ENCODE results near the gene FMN2.

The FMN2 gene

DNA sequence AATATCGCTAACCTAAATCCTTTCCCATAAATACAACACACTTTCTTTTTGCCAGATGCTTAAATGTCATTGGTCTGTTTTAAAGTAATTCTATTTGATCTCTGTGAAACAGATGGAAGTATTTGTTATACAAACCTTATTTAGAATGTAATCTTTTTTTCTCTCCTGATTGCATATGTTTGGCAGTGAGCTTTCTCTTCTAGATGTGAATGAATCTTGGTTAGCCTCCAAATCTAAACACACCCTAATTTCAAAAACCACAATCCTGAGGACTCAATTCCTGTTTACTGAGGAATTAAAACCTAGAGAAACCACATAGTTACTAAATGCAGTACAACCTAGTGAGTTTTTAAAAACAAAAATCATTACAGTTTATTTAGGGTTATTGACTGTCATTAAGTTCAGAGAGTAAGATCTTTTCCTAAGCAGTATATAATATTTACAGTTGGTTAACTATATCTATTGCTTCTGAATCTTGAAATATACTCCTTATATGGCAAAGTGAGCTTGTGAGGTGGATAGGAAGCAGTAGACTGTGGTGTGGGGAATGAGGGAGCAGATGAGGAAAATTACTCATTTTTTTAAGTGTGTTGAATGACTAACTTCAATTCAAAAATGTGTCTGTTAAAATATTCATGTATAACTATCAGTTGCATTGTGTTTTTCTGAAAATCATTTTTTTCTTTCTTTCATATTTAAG, 218.7 kb downstream of the FMN2 start:
- Histone ChIP-seq H2BK120ac (ENCODE audit: low read depth, low read length) (no peak overlapping the region), H3K4me1 (ENCODE audit: control insufficient read depth, low read depth, low read length) (no peaks in the 10 kb centered on the region), H3K4me2 (ENCODE audit: low read length) (no peak overlapping the region), H3K4me3 (ENCODE audit: low read length) (no peak overlapping the region), H2BK5ac (ENCODE audit: low read length) (no peak overlapping the region), H3K79me2 (ENCODE audit: control insufficient read depth, insufficient read depth, low read length) (no peaks in the 10 kb centered on the region), H3K18ac (ENCODE audit: low read length) (no peak overlapping the region), H3K79me1 (ENCODE audit: low read length) (no peaks in the 10 kb centered on the region), H3K23ac (ENCODE audit: low read length) (no peak overlapping the region), H3K36me3 (ENCODE audit: control insufficient read depth, insufficient read depth, low read length) (no peaks in the 10 kb centered on the region), H3K9ac (ENCODE audit: low read length) (no peak overlapping the region), H3K56ac (ENCODE audit: low read length) (no peak overlapping the region), H3K27me3 (ENCODE audit: insufficient read depth, low read length, poor library complexity) (no peaks in the 10 kb centered on the region), H3K4ac (ENCODE audit: low read depth, low read length) (no peak overlapping the region), H2AK5ac (ENCODE audit: low read length) (no peak overlapping the region), H2BK15ac (replicated peaks; ENCODE audit: low read depth) (no peak overlapping the region), H4K5ac (ENCODE audit: low read length) (no peak overlapping the region), H3K27ac (ENCODE audit: low read depth, low read length) (no peak overlapping the region), H4K8ac (ENCODE audit: low read depth, low read length) (no peak overlapping the region)
- 100% methylated on average over 1 of the region's 1 CpG for WGBS (ENCODE audit: extremely low coverage, insufficient coverage, low lambda C conversion rate)
- no peak for DNase-seq

DNA sequence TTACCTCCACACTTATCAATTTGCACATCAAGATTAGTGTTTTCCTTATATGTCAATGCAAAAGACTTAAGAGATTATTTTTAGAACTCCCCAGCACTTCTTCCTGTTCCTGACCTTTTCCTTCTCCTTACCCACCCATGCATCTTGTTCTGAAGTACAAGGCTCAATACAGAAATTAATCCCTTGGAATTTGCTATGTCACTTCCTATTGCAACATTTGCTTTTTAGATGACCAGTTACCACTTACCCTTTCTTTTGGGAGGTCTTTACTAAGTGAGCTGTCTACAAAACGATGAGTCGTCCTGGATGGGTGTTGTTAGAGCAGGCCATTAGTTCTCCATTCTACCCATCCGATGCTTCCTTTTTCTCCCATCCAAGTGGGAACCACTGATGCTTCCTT, 221.2 kb downstream of the FMN2 start:
- H3K79me1 ChIP-seq (ENCODE audit: low read length) = no peaks in the 10 kb centered on the region
- H2BK120ac ChIP-seq (ENCODE audit: low read depth, low read length) = no peak overlapping the region
- H2AK5ac ChIP-seq (ENCODE audit: low read length) = no peak overlapping the region
- no peak overlapping the region for H2BK15ac ChIP-seq (replicated peaks; ENCODE audit: low read depth)
- H3K9ac ChIP-seq (ENCODE audit: low read length) = no peak overlapping the region
- no peak overlapping the region for H3K23ac ChIP-seq (ENCODE audit: low read length)
- no peaks in the 10 kb centered on the region for H3K36me3 ChIP-seq (ENCODE audit: control insufficient read depth, insufficient read depth, low read length)
- H3K27me3 ChIP-seq (ENCODE audit: insufficient read depth, low read length, poor library complexity) = no peaks in the 10 kb centered on the region
- H3K27ac ChIP-seq (ENCODE audit: low read depth, low read length) = no peak overlapping the region
- no peak overlapping the region for H4K5ac ChIP-seq (ENCODE audit: low read length)
- no CpG with 5 or more reads among the region's 3 CpGs for WGBS (ENCODE audit: extremely low coverage, insufficient coverage, low lambda C conversion rate)
- H4K8ac ChIP-seq (ENCODE audit: low read depth, low read length) = no peak overlapping the region
- no peaks in the 10 kb centered on the region for H3K79me2 ChIP-seq (ENCODE audit: control insufficient read depth, insufficient read depth, low read length)
- H3K4ac ChIP-seq (ENCODE audit: low read depth, low read length) = no peak overlapping the region
- H3K18ac ChIP-seq (ENCODE audit: low read length) = no peak overlapping the region
- H3K4me2 ChIP-seq (ENCODE audit: low read length) = no peak overlapping the region
- no peak overlapping the region for H3K56ac ChIP-seq (ENCODE audit: low read length)
- peak; percentile 81 for DNase-seq
- no peaks in the 10 kb centered on the region for H3K4me1 ChIP-seq (ENCODE audit: control insufficient read depth, low read depth, low read length)
- no peak overlapping the region for H2BK5ac ChIP-seq (ENCODE audit: low read length)
- no peak overlapping the region for H3K4me3 ChIP-seq (ENCODE audit: low read length)

DNA sequence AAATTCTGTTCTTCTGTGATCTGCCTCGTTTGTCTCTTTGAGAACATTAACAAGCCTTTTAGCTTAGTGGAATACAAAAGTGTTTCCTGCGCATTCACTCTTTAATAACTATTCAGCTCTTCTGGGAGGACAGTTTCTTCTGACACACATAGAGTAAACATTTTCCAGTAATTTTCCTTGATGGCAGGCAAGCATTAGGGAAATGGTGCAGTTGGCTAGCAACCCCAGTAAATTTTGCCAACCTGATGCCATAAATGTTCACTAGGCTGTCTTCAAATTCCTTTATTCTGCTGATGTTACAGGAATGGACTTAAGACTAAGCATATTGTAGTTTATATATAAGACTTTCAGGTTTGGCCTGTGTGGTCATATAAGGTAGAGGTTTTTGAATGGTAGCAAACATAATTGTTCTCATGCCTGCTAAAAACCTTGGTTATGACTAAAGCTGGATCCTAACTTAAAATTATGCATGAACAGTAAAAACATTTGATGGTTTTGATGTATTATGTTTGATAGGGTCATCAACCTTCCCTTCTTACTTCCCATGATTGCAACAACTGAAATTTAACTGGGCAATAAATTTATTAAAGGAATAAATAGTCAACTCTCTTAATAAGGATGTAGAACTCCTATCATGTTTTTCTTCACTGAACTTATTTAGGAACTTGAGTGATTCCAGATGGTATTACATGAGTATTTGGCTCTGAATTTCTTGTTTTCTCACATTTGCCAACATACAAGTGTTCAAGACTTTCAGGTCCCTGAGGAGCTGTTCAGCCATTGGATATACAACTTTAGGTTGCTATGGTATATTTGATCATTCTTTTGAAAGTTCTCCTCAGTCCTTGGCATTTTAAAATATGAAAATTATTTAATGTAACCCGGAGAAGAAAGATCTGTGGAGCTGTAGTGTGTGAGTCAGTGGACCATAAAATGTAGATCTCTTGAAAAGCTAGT, 223.4 kb downstream of the FMN2 start:
- Histone ChIP-seq H3K79me1 (ENCODE audit: low read length) (no peaks in the 10 kb centered on the region), H3K9ac (ENCODE audit: low read length) (no peak overlapping the region), H4K5ac (ENCODE audit: low read length) (no peak overlapping the region), H3K27me3 (ENCODE audit: insufficient read depth, low read length, poor library complexity) (no peaks in the 10 kb centered on the region), H3K56ac (ENCODE audit: low read length) (no peak overlapping the region), H2AK5ac (ENCODE audit: low read length) (no peak overlapping the region), H4K8ac (ENCODE audit: low read depth, low read length) (no peak overlapping the region), H3K4me2 (ENCODE audit: low read length) (no peak overlapping the region), H3K4me1 (ENCODE audit: control insufficient read depth, low read depth, low read length) (no peaks in the 10 kb centered on the region), H3K4me3 (ENCODE audit: low read length) (no peak overlapping the region), H2BK15ac (replicated peaks; ENCODE audit: low read depth) (no peak overlapping the region), H3K23ac (ENCODE audit: low read length) (no peak overlapping the region), H3K18ac (ENCODE audit: low read length) (no peak overlapping the region), H3K27ac (ENCODE audit: low read depth, low read length) (no peak overlapping the region), H3K4ac (ENCODE audit: low read depth, low read length) (no peak overlapping the region), H2BK5ac (ENCODE audit: low read length) (no peak overlapping the region), H2BK120ac (ENCODE audit: low read depth, low read length) (no peak overlapping the region), H3K36me3 (ENCODE audit: control insufficient read depth, insufficient read depth, low read length) (no peaks in the 10 kb centered on the region), H3K79me2 (ENCODE audit: control insufficient read depth, insufficient read depth, low read length) (no peaks in the 10 kb centered on the region)
- no CpG with 5 or more reads among the region's 3 CpGs for WGBS (ENCODE audit: extremely low coverage, insufficient coverage, low lambda C conversion rate)
- no peak for DNase-seq

DNA sequence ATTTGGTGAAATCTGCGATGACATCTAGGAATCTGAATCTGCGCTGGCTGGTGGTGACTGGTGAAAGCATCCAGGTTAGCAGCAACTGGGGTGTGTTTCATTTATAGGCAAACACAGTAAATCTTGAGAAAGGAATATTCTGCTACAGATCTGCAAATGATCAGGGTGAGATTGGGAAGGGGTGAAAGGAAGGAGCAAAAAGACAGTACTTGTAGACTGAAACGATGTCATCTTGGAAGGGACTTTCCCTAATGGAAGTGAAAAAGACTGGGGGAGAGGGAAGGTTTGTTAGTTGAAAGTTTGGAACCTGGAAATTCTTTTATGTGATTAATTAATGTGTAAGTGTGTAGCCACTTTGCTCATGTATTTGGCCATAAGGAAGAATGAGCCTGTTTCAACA, 228.3 kb downstream of the FMN2 start:
- WGBS (ENCODE audit: extremely low coverage, insufficient coverage, low lambda C conversion rate) = no CpG with 5 or more reads among the region's 3 CpGs
- Histone ChIP-seq H2BK120ac (ENCODE audit: low read depth, low read length) (no peak overlapping the region), H4K5ac (ENCODE audit: low read length) (no peak overlapping the region), H4K8ac (ENCODE audit: low read depth, low read length) (no peak overlapping the region), H3K36me3 (ENCODE audit: control insufficient read depth, insufficient read depth, low read length) (no peaks in the 10 kb centered on the region), H3K4me3 (ENCODE audit: low read length) (no peak overlapping the region), H3K27me3 (ENCODE audit: insufficient read depth, low read length, poor library complexity) (no peaks in the 10 kb centered on the region), H3K79me2 (ENCODE audit: control insufficient read depth, insufficient read depth, low read length) (no peaks in the 10 kb centered on the region), H3K27ac (ENCODE audit: low read depth, low read length) (no peak overlapping the region), H2BK5ac (ENCODE audit: low read length) (no peak overlapping the region), H3K4ac (ENCODE audit: low read depth, low read length) (no peak overlapping the region), H3K9ac (ENCODE audit: low read length) (no peak overlapping the region), H3K18ac (ENCODE audit: low read length) (no peak overlapping the region), H3K4me2 (ENCODE audit: low read length) (no peak overlapping the region), H2BK15ac (replicated peaks; ENCODE audit: low read depth) (no peak overlapping the region), H2AK5ac (ENCODE audit: low read length) (no peak overlapping the region), H3K4me1 (ENCODE audit: control insufficient read depth, low read depth, low read length) (no peaks in the 10 kb centered on the region), H3K79me1 (ENCODE audit: low read length) (no peaks in the 10 kb centered on the region), H3K23ac (ENCODE audit: low read length) (no peak overlapping the region), H3K56ac (ENCODE audit: low read length) (no peak overlapping the region)
- DNase-seq = no peak

DNA sequence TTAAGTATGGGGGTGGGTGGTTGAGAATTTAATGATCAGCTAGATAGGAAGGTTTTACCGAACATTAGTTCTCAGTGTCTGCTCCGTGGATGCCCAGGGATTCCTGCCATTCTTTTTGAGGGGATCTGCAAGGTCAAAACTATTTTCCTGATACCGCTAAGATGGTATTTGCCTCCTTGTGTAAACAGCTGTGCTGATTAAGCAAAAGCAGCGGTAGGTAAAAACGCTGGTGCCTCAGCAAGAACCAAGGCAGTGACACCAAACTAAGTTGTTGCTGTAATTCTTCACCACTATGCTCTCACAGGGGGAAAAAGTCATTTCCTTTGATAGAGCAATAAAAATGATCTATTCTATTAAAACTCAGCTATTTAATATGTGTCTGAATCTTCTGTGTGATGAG, 229.0 kb downstream of the FMN2 start:
- Histone ChIP-seq H3K9ac (ENCODE audit: low read length) (no peak overlapping the region), H3K27me3 (ENCODE audit: insufficient read depth, low read length, poor library complexity) (no peaks in the 10 kb centered on the region), H4K5ac (ENCODE audit: low read length) (no peak overlapping the region), H3K18ac (ENCODE audit: low read length) (no peak overlapping the region), H3K79me2 (ENCODE audit: control insufficient read depth, insufficient read depth, low read length) (no peaks in the 10 kb centered on the region), H4K8ac (ENCODE audit: low read depth, low read length) (no peak overlapping the region), H3K36me3 (ENCODE audit: control insufficient read depth, insufficient read depth, low read length) (no peaks in the 10 kb centered on the region), H3K4me3 (ENCODE audit: low read length) (no peak overlapping the region), H3K23ac (ENCODE audit: low read length) (no peak overlapping the region), H2BK120ac (ENCODE audit: low read depth, low read length) (no peak overlapping the region), H3K4ac (ENCODE audit: low read depth, low read length) (no peak overlapping the region), H3K4me2 (ENCODE audit: low read length) (no peak overlapping the region), H3K56ac (ENCODE audit: low read length) (no peak overlapping the region), H3K4me1 (ENCODE audit: control insufficient read depth, low read depth, low read length) (no peaks in the 10 kb centered on the region), H2AK5ac (ENCODE audit: low read length) (no peak overlapping the region), H3K27ac (ENCODE audit: low read depth, low read length) (no peak overlapping the region), H2BK15ac (replicated peaks; ENCODE audit: low read depth) (no peak overlapping the region), H2BK5ac (ENCODE audit: low read length) (no peak overlapping the region), H3K79me1 (ENCODE audit: low read length) (no peaks in the 10 kb centered on the region)
- DNase-seq = peak; percentile 35
- WGBS (ENCODE audit: extremely low coverage, insufficient coverage, low lambda C conversion rate) = no CpG with 5 or more reads among the region's 5 CpGs

Measured in mesendoderm (in vitro differentiated cells).